ES-I3 (cell line): ENCODE data around the gene ADK.
"Not testable (repeated sequence)": the region's sequence is repeated elsewhere in the genome, so short reads cannot be mapped to it uniquely, and the experiment has no call there.

Source experiments
- H3K36me3 ChIP-seq: 2 replicates; pipeline ENCODE4 v1.6.1; 2013; ENCODE audit warnings: mild to moderate bottlenecking, low read length, control low read depth, moderate library complexity; ENCODE audit not compliant: insufficient read depth
- H3K4me1 ChIP-seq: 2 replicates; pipeline ENCODE4 v1.6.1; 2013; ENCODE audit warnings: mild to moderate bottlenecking, control low read depth, low read length; ENCODE audit not compliant: insufficient read depth
- H3K9ac ChIP-seq: 2 replicates; pipeline ENCODE4 v1.6.1; 2013; ENCODE audit warnings: low read depth, mild to moderate bottlenecking, low read length, moderate library complexity
- H3K9me3 ChIP-seq: 2 replicates; pipeline ENCODE4 v1.6.1; 2013; ENCODE audit warnings: mild to moderate bottlenecking, low read length, moderate library complexity; ENCODE audit not compliant: control insufficient read depth, insufficient read depth

Gene ADK

GRCh38 chr10:74500026-74500704 is 349.1 kb downstream of the ADK start:
- Histone ChIP-seq H3K4me1 (peaks cover 8% of the 10 kb centered on the region; the same call in 1 of the 2 replicates), H3K9me3 (no peaks in the 10 kb centered on the region), H3K9ac (no peak overlapping the region), H3K36me3 (no peaks in the 10 kb centered on the region)

DNA sequence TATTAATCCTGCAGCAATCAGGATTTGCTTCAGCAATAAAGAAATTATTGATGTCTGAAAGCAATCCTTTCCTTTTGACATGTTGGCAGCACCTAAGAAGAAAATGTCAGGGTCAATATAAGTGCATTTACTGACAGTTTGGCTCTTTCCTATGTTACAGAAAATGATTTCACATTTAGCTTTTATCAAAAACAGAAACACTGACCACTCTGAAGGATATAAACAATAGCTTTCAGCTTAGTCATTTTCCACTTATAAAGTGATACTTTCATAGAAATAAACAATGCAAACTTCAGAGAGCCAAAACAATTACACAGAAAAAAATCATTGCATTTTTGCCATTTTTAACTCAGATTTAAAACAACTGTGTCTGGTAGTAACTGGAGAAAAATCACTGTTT is 349.8 kb downstream of the ADK start:
- Histone ChIP-seq H3K36me3 (no peaks in the 10 kb centered on the region), H3K9ac (no peak overlapping the region), H3K4me1 (peaks cover 8% of the 10 kb centered on the region; the same call in 1 of the 2 replicates), H3K9me3 (no peaks in the 10 kb centered on the region)

- no peaks in the 10 kb centered on the region for H3K9me3 ChIP-seq
- no peaks in the 10 kb centered on the region for H3K36me3 ChIP-seq
- no peak overlapping the region for H3K9ac ChIP-seq
- peaks cover 8% of the 10 kb centered on the region; the same call in 1 of the 2 replicates for H3K4me1 ChIP-seq
Observed at GRCh38 chr10:74502963-74503608, 352.1 kb downstream of the ADK start.

DNA sequence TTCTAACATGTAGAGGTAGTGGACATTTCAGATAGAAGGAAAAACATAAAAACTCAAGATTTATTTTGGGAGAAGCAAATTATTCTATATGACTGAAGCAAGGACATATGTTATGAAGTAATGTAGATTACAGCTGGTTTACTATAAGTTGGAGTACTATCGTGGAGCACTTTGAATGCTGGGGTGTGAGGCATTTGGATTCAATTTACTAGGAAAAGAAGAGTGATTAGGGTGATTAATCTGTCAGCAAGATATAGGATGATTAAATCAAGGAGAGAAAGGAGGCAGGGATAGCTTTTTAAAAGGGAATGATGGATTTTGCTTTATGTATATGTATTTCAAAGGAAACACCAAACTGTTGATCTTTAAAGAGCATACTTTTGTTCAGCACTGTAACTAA is 356.9 kb downstream of the ADK start:
- Histone ChIP-seq H3K9ac (no peak overlapping the region), H3K36me3 (no peaks in the 10 kb centered on the region), H3K9me3 (peaks cover 8% of the 10 kb centered on the region), H3K4me1 (peaks cover 6% of the 10 kb centered on the region; the same call in 1 of the 2 replicates)

GRCh38 chr10:74510594-74510993 is 359.6 kb downstream of the ADK start:
- Histone ChIP-seq H3K4me1 (no peaks in the 10 kb centered on the region), H3K9ac (no peak overlapping the region), H3K9me3 (peaks cover 8% of the 10 kb centered on the region), H3K36me3 (no peaks in the 10 kb centered on the region)

DNA sequence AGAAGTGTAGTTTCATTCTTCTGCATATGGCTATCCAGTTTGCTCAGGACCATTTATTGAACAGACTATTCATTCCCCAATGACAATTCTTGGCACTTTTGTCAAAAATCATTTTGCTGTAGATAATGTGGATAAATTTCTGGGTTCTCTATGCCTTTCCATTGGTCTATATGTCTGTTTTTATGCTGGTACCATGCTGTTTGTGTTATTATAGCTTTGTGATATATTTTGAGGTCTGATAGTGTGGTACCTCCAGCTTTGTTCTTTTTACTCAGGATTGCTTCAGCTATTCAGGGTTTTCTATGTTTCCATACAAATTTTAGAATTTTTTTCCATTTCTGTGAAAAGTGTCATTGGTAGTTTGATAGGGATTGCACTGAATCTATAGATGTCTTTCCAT is 360.0 kb downstream of the ADK start:
- H3K36me3 ChIP-seq = no peaks in the 10 kb centered on the region
- H3K9ac ChIP-seq = no peak overlapping the region
- no peaks in the 10 kb centered on the region for H3K4me1 ChIP-seq
- H3K9me3 ChIP-seq = peaks cover 8% of the 10 kb centered on the region

GRCh38 chr10:74514322-74514721 is 363.3 kb downstream of the ADK start:
- H3K9me3 ChIP-seq = peaks cover 8% of the 10 kb centered on the region
- no peaks in the 10 kb centered on the region for H3K36me3 ChIP-seq
- H3K9ac ChIP-seq = no peak overlapping the region
- no peaks in the 10 kb centered on the region for H3K4me1 ChIP-seq

GRCh38 chr10:74518061-74518460 is 367.0 kb downstream of the ADK start:
- Histone ChIP-seq H3K9me3 (no peaks in the 10 kb centered on the region; the same call in 1 of the 2 replicates), H3K9ac (no peak overlapping the region), H3K36me3 (no peaks in the 10 kb centered on the region), H3K4me1 (peaks cover 5% of the 10 kb centered on the region; the same call in 1 of the 2 replicates)

- H3K4me1 ChIP-seq = peaks cover 5% of the 10 kb centered on the region; the same call in 1 of the 2 replicates
- no peaks in the 10 kb centered on the region for H3K9me3 ChIP-seq
- no peaks in the 10 kb centered on the region for H3K36me3 ChIP-seq
- no peak overlapping the region for H3K9ac ChIP-seq
Observed at GRCh38 chr10:74521526-74521925, 370.5 kb downstream of the ADK start.

GRCh38 chr10:74523199-74523598 is 372.2 kb downstream of the ADK start:
- Histone ChIP-seq H3K36me3 (no peaks in the 10 kb centered on the region), H3K4me1 (peaks cover 5% of the 10 kb centered on the region; the same call in 1 of the 2 replicates), H3K9ac (no peak overlapping the region), H3K9me3 (no peaks in the 10 kb centered on the region)

DNA sequence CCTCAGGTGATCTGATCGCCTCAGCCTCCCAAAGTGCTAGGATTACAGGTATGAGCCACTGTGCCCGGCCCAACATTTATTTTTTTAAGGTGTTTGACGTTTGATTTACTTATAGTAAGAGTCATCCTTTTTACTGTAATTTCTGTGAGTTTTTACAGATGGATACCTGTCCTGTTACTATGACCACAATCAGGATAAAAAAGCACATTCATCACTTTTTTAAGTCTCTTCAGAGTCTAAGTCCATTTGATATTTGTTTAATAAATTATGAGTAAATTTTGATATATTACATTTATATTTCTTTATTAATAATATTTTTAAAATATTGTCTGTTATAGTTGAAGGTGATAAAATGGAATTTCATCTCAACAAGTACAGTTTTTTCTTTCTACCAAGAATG is 374.9 kb downstream of the ADK start:
- no peaks in the 10 kb centered on the region for H3K9me3 ChIP-seq
- H3K9ac ChIP-seq = no peak overlapping the region
- H3K4me1 ChIP-seq = peaks cover 5% of the 10 kb centered on the region; the same call in 1 of the 2 replicates
- H3K36me3 ChIP-seq = no peaks in the 10 kb centered on the region

DNA sequence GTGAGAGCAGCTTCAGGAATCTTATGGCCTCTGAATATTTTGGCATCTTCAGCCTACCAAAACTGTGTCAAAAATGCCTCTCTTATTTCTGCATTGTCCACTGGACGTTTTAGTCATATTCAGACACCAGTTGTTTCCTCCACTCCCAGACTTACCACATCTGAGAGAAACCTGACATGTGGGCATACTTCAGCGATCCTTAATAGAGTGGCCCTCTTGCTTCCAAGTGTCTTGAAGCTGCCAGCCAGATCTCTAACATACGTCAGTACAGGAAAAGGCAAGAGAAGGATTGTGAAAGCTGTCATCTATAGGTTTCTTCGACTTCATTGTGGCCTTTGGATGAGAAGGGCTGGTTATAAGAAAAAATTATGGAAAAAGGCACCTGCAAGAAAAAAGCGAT is 376.6 kb downstream of the ADK start:
- H3K4me1 ChIP-seq, H3K36me3 ChIP-seq, H3K9me3 ChIP-seq, H3K9ac ChIP-seq: not testable (repeated sequence)

DNA sequence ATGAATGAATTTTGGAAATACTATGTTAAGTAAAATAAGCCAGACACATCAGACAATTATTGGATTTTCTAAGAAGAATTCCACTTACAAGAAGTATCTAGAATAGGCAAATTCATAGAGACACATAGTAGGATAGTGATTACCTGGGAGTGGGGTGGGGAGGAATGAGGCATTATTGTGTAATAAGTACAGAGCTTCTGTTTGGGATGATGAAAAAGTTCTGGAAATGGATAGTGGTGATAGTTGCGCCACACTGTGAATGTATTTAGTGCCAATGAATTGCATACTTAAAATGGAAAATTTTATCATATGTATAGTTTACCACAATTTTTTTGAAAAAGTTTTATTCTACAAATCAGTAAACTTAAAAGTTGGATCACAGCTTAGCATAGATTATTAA is 378.2 kb downstream of the ADK start:
- Histone ChIP-seq H3K9me3 (no peaks in the 10 kb centered on the region), H3K9ac (no peak overlapping the region), H3K36me3 (no peaks in the 10 kb centered on the region), H3K4me1 (no peaks in the 10 kb centered on the region)

DNA sequence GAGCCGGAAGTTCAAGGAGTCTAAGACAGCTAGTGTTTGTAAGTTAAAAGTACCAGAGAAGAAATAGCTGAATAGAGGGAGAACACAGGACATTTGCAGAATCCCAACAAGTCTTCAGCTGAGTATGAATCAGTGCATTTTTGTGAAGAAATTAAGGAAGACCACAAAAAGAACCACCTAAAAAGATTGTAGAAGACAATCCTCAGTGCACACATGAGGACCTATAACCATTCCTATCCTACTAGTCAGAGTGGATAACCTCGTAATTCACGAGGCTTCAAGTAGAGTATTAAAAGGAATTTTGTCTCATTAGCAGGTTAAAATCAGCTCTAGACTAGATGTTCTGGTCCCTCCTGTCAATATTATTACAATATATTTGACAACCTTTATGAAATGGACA is 380.0 kb downstream of the ADK start:
- no peaks in the 10 kb centered on the region for H3K4me1 ChIP-seq
- no peaks in the 10 kb centered on the region for H3K9me3 ChIP-seq
- H3K9ac ChIP-seq = no peak overlapping the region
- no peaks in the 10 kb centered on the region for H3K36me3 ChIP-seq

GRCh38 chr10:74539317-74539716 is 388.3 kb downstream of the ADK start:
- no peak overlapping the region for H3K9ac ChIP-seq
- no peaks in the 10 kb centered on the region; the same call in 1 of the 2 replicates for H3K9me3 ChIP-seq
- no peaks in the 10 kb centered on the region for H3K36me3 ChIP-seq
- peaks cover 16% of the 10 kb centered on the region for H3K4me1 ChIP-seq
